ENCODE data around the gene CSF2. TPM values are rescaled to one million over a fixed set of nuclear protein-coding genes. Genes with fewer than 3 reads are reported as not detected.

Gene CSF2
- total RNA-seq, 2 donors from 2014 or later, result 8.4 to 39.7 TPM

GRCh38 chr5:132093271-132093670, 19.7 kb downstream of the CSF2 start:
- no peak overlapping the region for H3K27ac Mint-ChIP-seq
- ATAC-seq, result no peak
- peaks cover 4 to 26% of the 10 kb centered on the region in 2 donors for H3K36me3 Mint-ChIP-seq
- DNase-seq (ENCODE audit: low spot score in 2 of 2), result no peak
- H3K9me3 Mint-ChIP-seq, result peaks cover 3 to 28% of the 10 kb centered on the region in 2 donors

DNA sequence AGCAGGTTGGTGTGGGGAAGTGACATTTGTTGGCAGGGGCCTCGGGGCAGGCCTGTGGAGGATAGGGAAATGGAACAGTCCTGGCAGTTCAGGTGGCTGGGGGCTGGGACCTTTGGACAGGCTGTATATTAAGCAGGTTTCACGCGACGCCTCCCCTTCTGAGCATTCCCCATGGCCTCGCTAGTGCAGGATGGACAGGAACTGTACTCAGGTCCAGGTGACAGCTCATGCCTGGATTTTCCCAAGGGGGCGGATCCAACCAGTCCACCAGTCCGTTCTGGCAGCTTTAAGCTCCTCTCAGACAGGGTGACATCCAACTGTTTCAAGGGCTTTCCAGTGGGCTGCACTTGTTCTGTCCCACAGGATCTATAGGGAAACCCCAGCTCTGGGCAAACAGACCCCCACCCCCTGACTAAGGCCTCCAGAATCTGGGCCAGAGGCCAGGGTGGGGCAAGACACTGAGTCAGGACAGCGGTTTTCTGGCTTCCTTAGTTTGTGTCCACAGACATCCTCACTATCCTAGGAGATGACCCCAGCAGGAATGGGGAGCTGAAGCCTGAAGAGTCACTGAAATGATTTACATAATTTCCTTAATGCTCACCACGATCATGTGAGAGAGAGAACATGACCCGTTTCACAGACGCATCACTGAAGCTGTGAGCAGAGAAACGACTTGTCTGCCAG, 20.9 kb downstream of the CSF2 start:
- H3K9me3 Mint-ChIP-seq, result peaks cover 3 to 19% of the 10 kb centered on the region in 2 donors
- ATAC-seq (peak in 1 of 2 donors; percentile 2), DNase-seq (ENCODE audit: low spot score in 2 of 2) (peak in 1 of 2 donors; percentile 55)
- no peak overlapping the region for H3K27ac Mint-ChIP-seq
- H3K36me3 Mint-ChIP-seq, result peaks cover 4 to 15% of the 10 kb centered on the region in 2 donors

DNA sequence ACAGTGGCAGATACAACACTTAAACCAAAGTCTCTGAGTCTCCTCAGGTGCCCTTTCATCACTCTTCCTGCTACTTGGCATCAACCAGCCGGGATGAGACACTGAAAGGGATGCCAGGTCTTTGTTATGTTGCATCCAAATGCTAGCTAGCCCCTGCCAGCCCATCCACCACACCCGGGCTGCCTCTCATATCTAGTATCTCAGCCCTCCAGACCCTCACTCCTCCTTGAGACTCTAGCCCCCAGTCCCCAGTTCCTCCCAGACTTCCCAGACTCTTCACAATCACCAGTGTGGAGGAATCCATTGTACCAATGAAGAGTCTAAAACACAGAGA, 21.5 kb downstream of the CSF2 start:
- peaks cover under 1 to 14% of the 10 kb centered on the region in 2 donors for H3K9me3 Mint-ChIP-seq
- no peak for DNase-seq (ENCODE audit: low spot score in 2 of 2)
- ATAC-seq, result no peak
- no peak overlapping the region for H3K27ac Mint-ChIP-seq
- peaks cover 4 to 12% of the 10 kb centered on the region in 2 donors for H3K36me3 Mint-ChIP-seq

- ATAC-seq (peak in 1 of 2 donors; percentile 36), DNase-seq (ENCODE audit: low spot score in 2 of 2) (peak in 1 of 2 donors; percentile 79)
- peaks cover 4 to 10% of the 10 kb centered on the region in 2 donors for H3K36me3 Mint-ChIP-seq
- no peak overlapping the region for H3K27ac Mint-ChIP-seq
- peaks cover 0 to 13% of the 10 kb centered on the region in 2 donors for H3K9me3 Mint-ChIP-seq
Measured at GRCh38 chr5:132095424-132095972, 21.9 kb downstream of the CSF2 start.

GRCh38 chr5:132096904-132097303, 23.3 kb downstream of the CSF2 start:
- ATAC-seq (no peak), DNase-seq (ENCODE audit: low spot score in 2 of 2) (no peak)
- H3K27ac Mint-ChIP-seq, result peak overlapping the region in 1 of 2 donors; percentile 67
- H3K9me3 Mint-ChIP-seq, result peaks cover 0 to 8% of the 10 kb centered on the region in 2 donors
- peaks cover 4 to 10% of the 10 kb centered on the region in 2 donors for H3K36me3 Mint-ChIP-seq

DNA sequence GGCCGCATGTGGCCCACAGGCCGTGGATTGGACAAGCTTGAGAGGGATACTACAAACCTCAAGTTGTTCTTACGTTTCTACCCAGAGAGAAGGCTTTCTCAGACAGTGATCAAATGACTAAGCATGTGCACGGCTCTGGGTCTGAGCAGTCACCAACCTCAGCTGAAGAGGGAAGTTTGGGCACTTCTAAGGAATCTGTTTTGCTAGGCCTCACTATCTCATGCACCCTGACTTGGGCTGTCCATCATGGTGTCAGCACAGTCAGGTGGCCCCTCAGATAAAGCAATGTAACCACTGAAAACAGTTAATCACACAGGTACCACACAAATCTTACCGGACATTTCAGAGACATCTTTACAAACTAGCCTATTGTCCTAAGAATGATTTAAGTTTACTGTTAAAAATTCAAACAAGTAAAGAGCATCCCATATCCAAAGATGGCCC, 24.6 kb downstream of the CSF2 start:
- peaks cover 4 to 10% of the 10 kb centered on the region in 2 donors for H3K36me3 Mint-ChIP-seq
- peaks cover 0 to 4% of the 10 kb centered on the region in 2 donors for H3K9me3 Mint-ChIP-seq
- DNase-seq (ENCODE audit: low spot score in 2 of 2) (peak in 1 of 2 donors; percentile 55), ATAC-seq (peak; percentile 18 to 31)
- peak overlapping the region in 1 of 2 donors; percentile 45 for H3K27ac Mint-ChIP-seq

GRCh38 chr5:132098621-132099020, 25.0 kb downstream of the CSF2 start:
- Mint-ChIP-seq H3K36me3 (peaks cover 4 to 10% of the 10 kb centered on the region in 2 donors), H3K27ac (peak overlapping the region; percentile 90 to 97), H3K9me3 (peaks cover 0 to 4% of the 10 kb centered on the region in 2 donors)
- no peak for DNase-seq (ENCODE audit: low spot score in 2 of 2)
- no peak for ATAC-seq

- peak; percentile 69 to 83 for ATAC-seq
- peaks cover 4 to 10% of the 10 kb centered on the region in 2 donors for H3K36me3 Mint-ChIP-seq
- H3K9me3 Mint-ChIP-seq, result peaks cover 0 to 4% of the 10 kb centered on the region in 2 donors
Measured at GRCh38 chr5:132099076-132099748, 25.6 kb downstream of the CSF2 start.

GRCh38 chr5:132099905-132100304, 26.3 kb downstream of the CSF2 start:
- Mint-ChIP-seq H3K9me3 (peaks cover 0 to 4% of the 10 kb centered on the region in 2 donors), H3K27ac (peak overlapping the region; percentile 90 to 97), H3K36me3 (peaks cover 4 to 10% of the 10 kb centered on the region in 2 donors)
- peak in 1 of 2 donors; percentile 60 for DNase-seq (ENCODE audit: low spot score in 2 of 2)
- peak in 1 of 2 donors; percentile 3 for ATAC-seq

More at GRCh38 chr5:132099076-132099748, 25.6 kb downstream of the CSF2 start:
- peak; percentile 67 to 82 for DNase-seq (ENCODE audit: low spot score in 2 of 2)
- H3K27ac Mint-ChIP-seq, result peak overlapping the region; percentile 90 to 97

DNA sequence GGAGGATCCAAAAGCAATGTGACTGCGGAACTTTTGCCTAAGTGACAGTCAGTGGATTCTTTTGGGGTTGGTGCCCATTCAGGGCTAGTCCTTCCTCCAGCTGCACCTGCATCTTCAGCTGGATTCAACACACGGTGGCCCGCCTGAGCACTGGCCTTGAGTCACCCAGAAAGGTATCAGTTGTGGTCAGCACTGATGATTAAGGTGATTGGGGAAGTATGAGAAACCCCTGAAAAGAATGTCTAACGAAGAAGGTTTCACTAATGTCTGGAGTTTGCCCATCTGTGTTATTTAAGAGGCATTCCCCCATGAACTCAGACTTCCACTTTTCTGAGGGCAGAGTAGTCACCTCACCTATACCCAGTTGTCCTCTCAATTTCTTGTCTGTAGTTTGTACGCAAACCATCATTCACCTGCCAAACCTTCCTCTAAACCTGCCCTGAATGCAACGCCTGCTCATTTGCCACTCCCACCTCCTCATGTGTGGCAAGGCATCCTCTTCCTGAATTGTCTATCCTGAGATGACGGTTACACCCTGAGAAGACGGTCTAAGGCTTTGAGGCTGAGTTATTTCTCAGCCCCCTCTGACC, 27.2 kb downstream of the CSF2 start:
- Mint-ChIP-seq H3K9me3 (peaks cover 0 to 4% of the 10 kb centered on the region in 2 donors), H3K27ac (peak overlapping the region; percentile 32 to 90), H3K36me3 (peaks cover 2 to 14% of the 10 kb centered on the region in 2 donors)
- DNase-seq (ENCODE audit: low spot score in 2 of 2), result peak in 1 of 2 donors; percentile 73
- ATAC-seq, result peak; percentile 37 to 45

- no peak for ATAC-seq
- no peak for DNase-seq (ENCODE audit: low spot score in 2 of 2)
- H3K27ac Mint-ChIP-seq, result peak overlapping the region; percentile 32 to 90
- peaks cover 0 to 4% of the 10 kb centered on the region in 2 donors for H3K9me3 Mint-ChIP-seq
- H3K36me3 Mint-ChIP-seq, result peaks cover 0 to 12% of the 10 kb centered on the region in 2 donors
Measured at GRCh38 chr5:132101385-132101880, 27.8 kb downstream of the CSF2 start.

- ATAC-seq (peak; percentile 4 to 11), DNase-seq (ENCODE audit: low spot score in 2 of 2) (peak in 1 of 2 donors; percentile 55)
- no peaks in the 10 kb centered on the region for H3K9me3 Mint-ChIP-seq
- peaks cover 0 to 6% of the 10 kb centered on the region in 2 donors for H3K36me3 Mint-ChIP-seq
- peak overlapping the region; percentile 26 to 90 for H3K27ac Mint-ChIP-seq
Measured at GRCh38 chr5:132102101-132102701, 28.6 kb downstream of the CSF2 start.

GRCh38 chr5:132102944-132103331, 29.3 kb downstream of the CSF2 start:
- no peaks in the 10 kb centered on the region for H3K9me3 Mint-ChIP-seq
- peaks cover 0 to 5% of the 10 kb centered on the region in 2 donors for H3K36me3 Mint-ChIP-seq
- ATAC-seq (no peak), DNase-seq (ENCODE audit: low spot score in 2 of 2) (no peak)
- H3K27ac Mint-ChIP-seq, result peak overlapping the region; percentile 26 to 90

DNA sequence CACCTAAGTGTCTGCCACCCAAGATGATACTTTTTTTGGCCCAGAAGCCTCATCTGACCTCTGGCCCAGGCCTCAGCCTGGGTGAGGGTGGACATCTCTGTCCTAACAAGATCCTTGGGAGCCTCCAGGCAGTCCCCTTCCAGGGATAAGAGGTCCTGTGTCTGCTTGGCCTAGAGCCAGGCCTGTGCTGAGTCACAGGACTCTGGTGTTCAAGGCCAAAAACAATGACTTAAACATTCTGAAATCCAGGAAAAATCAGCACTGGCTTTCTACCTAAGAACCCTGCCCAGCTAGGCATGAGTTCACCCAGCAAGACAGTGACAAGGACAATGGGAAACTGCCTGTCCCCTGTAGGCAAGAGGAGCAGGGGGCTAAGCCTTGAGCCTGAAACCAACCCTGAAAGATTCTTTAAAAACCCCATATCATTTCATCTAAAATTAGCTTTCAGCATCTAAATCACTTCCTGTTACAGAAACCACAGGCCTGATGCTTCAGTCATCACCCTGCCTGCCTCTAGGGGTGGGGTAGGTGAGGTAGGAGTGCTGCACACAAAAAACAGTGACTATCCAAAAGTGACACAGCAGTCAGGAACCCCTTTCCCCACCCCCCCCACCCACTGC, 29.9 kb downstream of the CSF2 start:
- ATAC-seq (peak; percentile 40 to 48), DNase-seq (ENCODE audit: low spot score in 2 of 2) (peak; percentile 62 to 72)
- Mint-ChIP-seq H3K9me3 (no peaks in the 10 kb centered on the region), H3K27ac (peak overlapping the region; percentile 26 to 90), H3K36me3 (peaks cover 0 to 5% of the 10 kb centered on the region in 2 donors)

DNA sequence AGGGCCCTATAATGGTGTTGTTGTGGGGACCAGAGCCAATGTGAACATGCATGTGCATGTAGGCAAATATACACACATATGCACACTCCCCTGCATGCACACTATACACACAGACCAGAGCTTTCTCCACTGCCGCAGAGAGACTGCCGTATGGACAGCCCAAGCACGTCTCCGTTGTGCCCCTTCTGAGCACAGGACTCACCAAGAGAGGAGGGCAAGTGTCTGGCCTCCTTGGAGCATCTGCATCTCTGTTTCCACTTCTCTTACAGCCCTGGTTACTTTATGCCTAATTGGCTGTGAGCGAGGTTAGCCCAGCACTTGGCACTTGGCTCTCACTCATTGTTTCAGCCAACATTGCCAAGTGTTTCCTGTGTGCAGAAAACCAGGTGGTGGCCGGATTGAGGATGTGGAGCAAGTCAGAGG, 30.4 kb downstream of the CSF2 start:
- Mint-ChIP-seq H3K36me3 (peaks cover 0 to 5% of the 10 kb centered on the region in 2 donors), H3K27ac (peak overlapping the region; percentile 67 to 90), H3K9me3 (no peaks in the 10 kb centered on the region)
- ATAC-seq (peak in 1 of 2 donors; percentile 14), DNase-seq (ENCODE audit: low spot score in 2 of 2) (peak in 1 of 2 donors; percentile 55)

DNA sequence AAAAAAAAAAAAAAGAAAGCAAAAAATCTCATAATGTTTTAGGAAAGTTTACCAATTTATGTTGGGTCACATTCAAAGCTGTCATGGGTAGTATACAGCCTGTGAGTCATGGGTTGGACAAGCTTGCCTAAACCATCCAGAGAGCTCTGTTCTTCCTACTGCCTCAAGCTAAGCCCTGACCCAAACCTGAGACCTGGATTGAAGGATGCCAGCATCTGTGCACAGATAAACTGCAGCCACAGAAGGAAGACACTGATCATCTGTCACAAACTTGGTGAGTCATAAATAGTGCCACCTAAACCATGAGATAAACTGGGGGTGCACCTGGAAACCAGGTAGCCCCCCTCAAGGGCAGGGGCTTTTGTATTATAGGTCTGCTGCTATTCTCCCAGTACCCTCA, 31.0 kb downstream of the CSF2 start:
- Mint-ChIP-seq H3K27ac (peak overlapping the region; percentile 36 to 90), H3K36me3 (peaks cover 0 to 5% of the 10 kb centered on the region in 2 donors), H3K9me3 (no peaks in the 10 kb centered on the region)
- DNase-seq (ENCODE audit: low spot score in 2 of 2) (no peak), ATAC-seq (no peak)
